Loucy (cell line): Measurements from ENCODE around the gene CHKB.

Experiments
- EZH2phosphoT487 ChIP-seq: fragments of 200-600 bp; IDR thresholded peaks from 2 replicates; pipeline ENCODE4 v1.6.1; 2018; ENCODE audit warnings: antibody characterized with exemption, mild to moderate bottlenecking, moderate library complexity, borderline replicate concordance
- TF ChIP-seq, protein P1 (sequence below): fragments of 200-600 bp; sonication (generic); conservative IDR thresholded peaks from 2 replicates; pipeline ENCODE4 v1.5.1; 2014; ENCODE audit warnings: mild to moderate bottlenecking, antibody characterized with exemption, low read length

DNA sequence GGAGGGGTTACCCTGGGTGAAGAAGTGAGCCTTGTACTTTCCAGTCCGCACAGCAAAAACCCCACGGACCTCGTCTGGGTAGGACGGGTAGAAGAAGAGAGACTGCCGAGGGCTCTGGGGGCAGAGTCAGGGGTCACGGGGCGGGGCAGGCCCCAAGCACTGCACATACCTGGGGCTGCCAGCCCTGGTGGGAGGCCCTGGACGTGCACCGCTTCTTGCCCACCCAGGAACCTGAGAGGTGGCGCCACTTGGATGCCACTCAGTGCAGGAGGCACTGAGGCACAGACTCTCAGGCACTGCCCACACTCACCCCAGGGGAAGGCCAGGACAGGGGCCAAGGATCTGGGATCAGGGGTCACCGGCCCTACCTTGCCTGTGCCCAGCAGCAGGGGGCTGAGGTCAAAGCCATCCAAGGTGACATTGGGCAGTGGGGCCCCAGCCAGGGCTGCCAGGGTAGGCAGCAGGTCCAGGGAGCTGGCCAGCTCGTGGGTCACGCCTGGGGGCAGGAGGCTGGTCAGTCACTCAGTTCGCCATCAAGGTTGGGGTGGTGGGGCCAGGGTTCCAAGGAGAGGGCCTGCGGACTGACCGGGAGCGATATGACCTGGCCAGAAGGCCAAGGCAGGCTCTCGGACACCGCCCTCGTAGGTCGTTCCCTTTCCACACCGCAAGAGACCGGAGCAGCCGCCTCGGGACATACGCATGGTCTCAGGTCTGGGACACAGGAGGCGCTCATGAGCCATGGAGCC lies 43.1 kb upstream of the CHKB start:
- no peak for TF ChIP-seq EZH2phosphoT487
- TF ChIP-seq, protein P1, sequence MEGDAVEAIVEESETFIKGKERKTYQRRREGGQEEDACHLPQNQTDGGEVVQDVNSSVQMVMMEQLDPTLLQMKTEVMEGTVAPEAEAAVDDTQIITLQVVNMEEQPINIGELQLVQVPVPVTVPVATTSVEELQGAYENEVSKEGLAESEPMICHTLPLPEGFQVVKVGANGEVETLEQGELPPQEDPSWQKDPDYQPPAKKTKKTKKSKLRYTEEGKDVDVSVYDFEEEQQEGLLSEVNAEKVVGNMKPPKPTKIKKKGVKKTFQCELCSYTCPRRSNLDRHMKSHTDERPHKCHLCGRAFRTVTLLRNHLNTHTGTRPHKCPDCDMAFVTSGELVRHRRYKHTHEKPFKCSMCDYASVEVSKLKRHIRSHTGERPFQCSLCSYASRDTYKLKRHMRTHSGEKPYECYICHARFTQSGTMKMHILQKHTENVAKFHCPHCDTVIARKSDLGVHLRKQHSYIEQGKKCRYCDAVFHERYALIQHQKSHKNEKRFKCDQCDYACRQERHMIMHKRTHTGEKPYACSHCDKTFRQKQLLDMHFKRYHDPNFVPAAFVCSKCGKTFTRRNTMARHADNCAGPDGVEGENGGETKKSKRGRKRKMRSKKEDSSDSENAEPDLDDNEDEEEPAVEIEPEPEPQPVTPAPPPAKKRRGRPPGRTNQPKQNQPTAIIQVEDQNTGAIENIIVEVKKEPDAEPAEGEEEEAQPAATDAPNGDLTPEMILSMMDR = peak; percentile 43; the same call in 1 of the 2 replicates
